HCT116 (cell line): ENCODE data around the gene CYP1A2.

ENCODE experiments used
- JUND ChIP-seq: IDR thresholded peaks from 2 replicates; pipeline ENCODE4 v1.6.1; 2012
- POLR2A ChIP-seq: IDR thresholded peaks from 2 replicates; pipeline ENCODE4 v1.7.0; 2011; ENCODE audit warnings: borderline replicate concordance; ENCODE audit not compliant: insufficient read depth, insufficient read length; ENCODE audit errors: extremely low read depth
- POLR2AphosphoS5 ChIP-seq: IDR thresholded peaks from 2 replicates; pipeline ENCODE4 v1.6.1; 2011; ENCODE audit warnings: mild to moderate bottlenecking, low read depth, low read length, moderate library complexity
- YY1 ChIP-seq: IDR thresholded peaks from 2 replicates; pipeline ENCODE4 v1.6.1; 2011; ENCODE audit warnings: low read length, low read depth, moderate library complexity, mild to moderate bottlenecking; ENCODE audit not compliant: insufficient replicate concordance; ENCODE audit errors: extremely low read depth
- ZNF274 ChIP-seq: fragments of 200-500 bp; sonication (Bioruptor generic); IDR thresholded peaks from 2 replicates; pipeline ENCODE4 v1.6.1; 2014; ENCODE audit warnings: mild to moderate bottlenecking, low read depth, low read length, inconsistent platforms
- TF ChIP-seq, protein P1 (sequence below): IDR thresholded peaks from 2 replicates; pipeline ENCODE4 v1.6.1; 2012; ENCODE audit warnings: low read depth
- TF ChIP-seq, protein P2 (sequence below), 3 experiments: fragments of 200-600 bp in 1 of 3; sonication (generic) in 1 of 3; IDR thresholded peaks in 2 of 3; conservative IDR thresholded peaks in 1 of 3; 2 replicates each; pipeline ENCODE4 v1.5.1; 2012 to 2017; ENCODE audit warnings: low read depth in 2 of 3, low read length in 2 of 3, antibody characterized with exemption in 1 of 3, borderline replicate concordance in 1 of 3, control low read depth in 1 of 3, mild to moderate bottlenecking in 1 of 3, mixed read lengths in 1 of 3, mixed run types in 1 of 3, moderate library complexity in 1 of 3; ENCODE audit not compliant: insufficient read depth in 1 of 3

DNA sequence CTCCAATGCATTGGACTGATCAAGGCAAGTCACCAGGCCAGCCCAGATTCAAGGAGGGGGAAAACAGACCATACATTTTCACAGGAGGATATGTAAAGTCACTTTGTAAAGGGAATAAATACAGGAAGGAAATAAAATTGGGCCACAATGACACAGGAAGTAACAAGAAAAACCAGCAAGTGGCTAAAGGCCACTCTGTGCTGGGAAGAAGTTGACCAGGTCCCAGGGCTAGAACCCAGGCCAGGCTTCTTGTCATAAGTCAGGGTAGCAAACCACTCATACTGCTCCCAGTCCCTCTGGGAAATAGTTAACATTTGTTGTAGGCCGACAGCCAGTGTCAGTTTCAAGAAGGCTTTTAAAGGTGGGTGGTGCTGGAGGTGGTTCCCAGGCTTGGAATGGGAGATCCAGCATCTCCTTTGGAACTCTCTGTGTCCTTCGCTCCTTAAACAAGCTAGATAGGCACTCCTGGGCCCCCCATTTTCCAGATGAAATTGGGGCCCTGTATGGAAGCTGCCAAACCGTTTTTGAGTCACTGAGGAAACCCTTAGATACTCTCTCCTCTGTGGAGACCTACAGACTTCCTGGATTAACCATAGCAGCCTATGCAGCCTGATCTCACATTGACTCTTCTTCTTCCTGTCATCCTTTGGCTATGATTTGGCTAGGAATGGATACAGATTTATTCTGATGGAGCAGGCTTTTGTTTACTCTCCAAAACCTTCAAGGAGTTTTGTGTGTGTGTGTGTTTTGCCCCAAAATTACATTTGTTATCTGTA lies 38.1 kb upstream of the CYP1A2 start:
- TF ChIP-seq POLR2A, result no peak
- TF ChIP-seq, protein P1, sequence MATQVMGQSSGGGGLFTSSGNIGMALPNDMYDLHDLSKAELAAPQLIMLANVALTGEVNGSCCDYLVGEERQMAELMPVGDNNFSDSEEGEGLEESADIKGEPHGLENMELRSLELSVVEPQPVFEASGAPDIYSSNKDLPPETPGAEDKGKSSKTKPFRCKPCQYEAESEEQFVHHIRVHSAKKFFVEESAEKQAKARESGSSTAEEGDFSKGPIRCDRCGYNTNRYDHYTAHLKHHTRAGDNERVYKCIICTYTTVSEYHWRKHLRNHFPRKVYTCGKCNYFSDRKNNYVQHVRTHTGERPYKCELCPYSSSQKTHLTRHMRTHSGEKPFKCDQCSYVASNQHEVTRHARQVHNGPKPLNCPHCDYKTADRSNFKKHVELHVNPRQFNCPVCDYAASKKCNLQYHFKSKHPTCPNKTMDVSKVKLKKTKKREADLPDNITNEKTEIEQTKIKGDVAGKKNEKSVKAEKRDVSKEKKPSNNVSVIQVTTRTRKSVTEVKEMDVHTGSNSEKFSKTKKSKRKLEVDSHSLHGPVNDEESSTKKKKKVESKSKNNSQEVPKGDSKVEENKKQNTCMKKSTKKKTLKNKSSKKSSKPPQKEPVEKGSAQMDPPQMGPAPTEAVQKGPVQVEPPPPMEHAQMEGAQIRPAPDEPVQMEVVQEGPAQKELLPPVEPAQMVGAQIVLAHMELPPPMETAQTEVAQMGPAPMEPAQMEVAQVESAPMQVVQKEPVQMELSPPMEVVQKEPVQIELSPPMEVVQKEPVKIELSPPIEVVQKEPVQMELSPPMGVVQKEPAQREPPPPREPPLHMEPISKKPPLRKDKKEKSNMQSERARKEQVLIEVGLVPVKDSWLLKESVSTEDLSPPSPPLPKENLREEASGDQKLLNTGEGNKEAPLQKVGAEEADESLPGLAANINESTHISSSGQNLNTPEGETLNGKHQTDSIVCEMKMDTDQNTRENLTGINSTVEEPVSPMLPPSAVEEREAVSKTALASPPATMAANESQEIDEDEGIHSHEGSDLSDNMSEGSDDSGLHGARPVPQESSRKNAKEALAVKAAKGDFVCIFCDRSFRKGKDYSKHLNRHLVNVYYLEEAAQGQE, result no peak
- TF ChIP-seq JUND, result no peak
- TF ChIP-seq YY1, result no peak
- TF ChIP-seq, protein P2, sequence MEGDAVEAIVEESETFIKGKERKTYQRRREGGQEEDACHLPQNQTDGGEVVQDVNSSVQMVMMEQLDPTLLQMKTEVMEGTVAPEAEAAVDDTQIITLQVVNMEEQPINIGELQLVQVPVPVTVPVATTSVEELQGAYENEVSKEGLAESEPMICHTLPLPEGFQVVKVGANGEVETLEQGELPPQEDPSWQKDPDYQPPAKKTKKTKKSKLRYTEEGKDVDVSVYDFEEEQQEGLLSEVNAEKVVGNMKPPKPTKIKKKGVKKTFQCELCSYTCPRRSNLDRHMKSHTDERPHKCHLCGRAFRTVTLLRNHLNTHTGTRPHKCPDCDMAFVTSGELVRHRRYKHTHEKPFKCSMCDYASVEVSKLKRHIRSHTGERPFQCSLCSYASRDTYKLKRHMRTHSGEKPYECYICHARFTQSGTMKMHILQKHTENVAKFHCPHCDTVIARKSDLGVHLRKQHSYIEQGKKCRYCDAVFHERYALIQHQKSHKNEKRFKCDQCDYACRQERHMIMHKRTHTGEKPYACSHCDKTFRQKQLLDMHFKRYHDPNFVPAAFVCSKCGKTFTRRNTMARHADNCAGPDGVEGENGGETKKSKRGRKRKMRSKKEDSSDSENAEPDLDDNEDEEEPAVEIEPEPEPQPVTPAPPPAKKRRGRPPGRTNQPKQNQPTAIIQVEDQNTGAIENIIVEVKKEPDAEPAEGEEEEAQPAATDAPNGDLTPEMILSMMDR (IDR thresholded peaks at IDR 0.05 in 2 of 3, conservative IDR thresholded peaks at IDR 0.05 in 1 of 3; ENCODE audit: borderline replicate concordance in 1 of 3, insufficient read depth in 1 of 3, low read depth in 2 of 3, low read length in 2 of 3), result no peak
- TF ChIP-seq ZNF274, result no peak
- TF ChIP-seq POLR2AphosphoS5, result no peak
